K562 (cell line): ENCODE results near the gene USP19. TPM values are rescaled to one million over a fixed set of nuclear protein-coding genes. Genes with fewer than 3 reads are reported as not detected.

ENCODE experiments used
- ADNP ChIP-seq: fragments of 200-800 bp; sonication (Bioruptor generic); IDR thresholded peaks from 2 replicates; pipeline ENCODE4 v1.6.1; 2016; ENCODE audit warnings: missing genetic modification characterization, missing compliant biosample characterization
- ARID1B ChIP-seq: fragments of 450-650 bp; IDR thresholded peaks from 2 replicates; pipeline ENCODE4 v1.6.1; 2016; ENCODE audit warnings: antibody characterized with exemption, mild to moderate bottlenecking, inconsistent platforms
- ARID3A ChIP-seq: IDR thresholded peaks from 2 replicates; pipeline ENCODE4 v1.6.1; 2012; ENCODE audit warnings: low read depth, low read length, improper control_type of control experiment, borderline replicate concordance
- CREBBP ChIP-seq: IDR thresholded peaks from one replicate; pipeline ENCODE4 v1.6.1; 2012; ENCODE audit warnings: low read depth, mild to moderate bottlenecking, control low read depth, inconsistent platforms, low read length
- DLX4 ChIP-seq: fragments of 250-450 bp; sonication (Bioruptor Pico); IDR thresholded peaks from 2 replicates; pipeline ENCODE4 v1.6.1; 2021; ENCODE audit warnings: mild to moderate bottlenecking
- EP400 ChIP-seq: fragments of 450-650 bp; IDR thresholded peaks from 2 replicates; pipeline ENCODE4 v1.6.1; 2017; ENCODE audit warnings: antibody characterized with exemption, mild to moderate bottlenecking, moderate library complexity
- HMBOX1 ChIP-seq: sonication (generic); IDR thresholded peaks from 2 replicates; pipeline ENCODE4 v1.6.1; 2016
- LARP7 ChIP-seq: fragments of 450-650 bp; IDR thresholded peaks from 2 replicates; pipeline ENCODE4 v1.6.1; 2016
- MBD2 ChIP-seq: sonication (generic); IDR thresholded peaks from 2 replicates; pipeline ENCODE4 v1.6.1; 2016; ENCODE audit warnings: low read depth, borderline replicate concordance
- MNT ChIP-seq, 2 experiments: fragments of 450-650 bp; conservative IDR thresholded peaks; 2 replicates each; pipeline ENCODE4 v1.6.1; 2017; ENCODE audit warnings: mild to moderate bottlenecking in 2 of 2, moderate library complexity in 2 of 2
- NR1H2 ChIP-seq: sonication (generic); formaldehyde crosslinking; IDR thresholded peaks from 2 replicates; pipeline ENCODE4 v1.4.0; 2020; ENCODE audit warnings: mild to moderate bottlenecking, missing genetic modification reagents
- NUFIP1 ChIP-seq: fragments of 450-650 bp; IDR thresholded peaks from 2 replicates; pipeline ENCODE4 v1.6.1; 2018; ENCODE audit not compliant: partially characterized antibody
- PCBP2 ChIP-seq: fragments of 200-400 bp; formaldehyde crosslinking; IDR thresholded peaks from 2 replicates; pipeline ENCODE4 v1.6.1; 2018; ENCODE audit warnings: low read length, low read depth, mild to moderate bottlenecking, moderate library complexity; ENCODE audit not compliant: poor library complexity, severe bottlenecking
- RBFOX2 ChIP-seq: fragments of 200-400 bp; formaldehyde crosslinking; IDR thresholded peaks from 2 replicates; pipeline ENCODE4 v1.6.1; 2017; ENCODE audit warnings: low read depth, mild to moderate bottlenecking, low read length, moderate library complexity
- SPI1 ChIP-seq: IDR thresholded peaks from 2 replicates; pipeline ENCODE4 v1.6.1; 2011; ENCODE audit warnings: low read depth, low read length, control low read depth, borderline replicate concordance
- TSC22D4 ChIP-seq: fragments of 450-650 bp; IDR thresholded peaks from 2 replicates; pipeline ENCODE4 v1.6.1; 2016; ENCODE audit warnings: missing genetic modification characterization, missing biosample characterization, control low read depth
- U2AF2 ChIP-seq: fragments of 200-400 bp; formaldehyde crosslinking; optimal IDR thresholded peaks from 2 replicates; pipeline ENCODE3; 2017; ENCODE audit warnings: low read depth, mild to moderate bottlenecking, low read length
- ZBTB2 ChIP-seq: fragments of 450-650 bp; IDR thresholded peaks from 2 replicates; pipeline ENCODE4 v1.6.1; 2016; ENCODE audit warnings: antibody characterized with exemption
- ZC3H11A ChIP-seq: IDR thresholded peaks from 2 replicates; pipeline ENCODE4 v1.6.1; 2012; ENCODE audit warnings: low read depth, low read length, improper control_type of control experiment
- ZNF140 ChIP-seq: fragments of 250-450 bp; sonication (Bioruptor Pico); IDR thresholded peaks from 2 replicates; pipeline ENCODE4 v1.8.0; 2021; ENCODE audit warnings: moderate library complexity, mild to moderate bottlenecking, inconsistent platforms
- ZNF175 ChIP-seq: fragments of 200-800 bp; sonication (Bioruptor generic); IDR thresholded peaks from 2 replicates; pipeline ENCODE4 v1.6.1; 2016; ENCODE audit warnings: low read depth, mild to moderate bottlenecking, missing genetic modification characterization, missing compliant biosample characterization
- ZNF232 ChIP-seq: sonication (generic); formaldehyde crosslinking; IDR thresholded peaks from 2 replicates; pipeline ENCODE4 v1.8.0; 2022; ENCODE audit warnings: mild to moderate bottlenecking, missing genetic modification reagents
- ZNF347 ChIP-seq: fragments of 450-650 bp; formaldehyde crosslinking; IDR thresholded peaks from 2 replicates; pipeline ENCODE4 v1.4.0; 2020; ENCODE audit warnings: low read depth, mild to moderate bottlenecking, moderate library complexity
- polyA plus RNA-seq, 8 experiments: library from polyadenylated mRNA; depleted of rRNA in 4 of 8; stranded (reverse) in 5 of 8; unstranded in 3 of 8; fragments of >200 nt; fragmentation: Nextera tagmentation in 2 of 8; fragmentation: Illumina TruSeq in 1 of 8; extraction: Ambion mirVana in 2 of 8; extraction: Trizol in 1 of 8; gene quantifications; 2 replicates each; pipeline versions ENCODE4 v1.2.1 to v1.2.3, GENCODE V29; 2011 to 2014; ENCODE audit warnings: inconsistent platforms in 1 of 8, missing spikeins in 1 of 8
- total RNA-seq, 7 experiments: library from RNA; depleted of rRNA in 6 of 7; stranded (reverse); fragments of >200 nt in 6 of 7; fragmentation: Illumina TruSeq in 2 of 7; extraction: Trizol in 2 of 7; gene quantifications; 2 replicates each; pipeline versions ENCODE4 v1.2.1 to v1.2.3, GENCODE V29; 2011 to 2021; ENCODE audit warnings: low replicate concordance in 1 of 7

USP19 gene
- total and polyA plus RNA-seq, 9 of the 15 experiments (the other 6 are each of a cell fraction or from before 2014, with no cell fraction given): 0.24 to 65.9 (median 36.9) TPM

- TF ChIP-seq ZNF347 (CRISPR knock-in tag): no peak
- TF ChIP-seq ZC3H11A: no peak
- TF ChIP-seq LARP7: no peak
- TF ChIP-seq HMBOX1: no peak
- TF ChIP-seq ARID3A: no peak
- no peak for TF ChIP-seq PCBP2
- no peak for TF ChIP-seq MBD2
- TF ChIP-seq NR1H2: no peak
- TF ChIP-seq ADNP (tag): no peak
- no peak for TF ChIP-seq SPI1
- no peak for TF ChIP-seq DLX4 (CRISPR knock-in tag)
- no peak for TF ChIP-seq NUFIP1
- peak; percentile 55 for TF ChIP-seq RBFOX2
- TF ChIP-seq ZNF140 (CRISPR knock-in tag): no peak
- TF ChIP-seq MNT (conservative IDR thresholded peaks at IDR 0.05): peak; percentile 34 to 48; a peak in 2 of 4 replicates
- no peak for TF ChIP-seq TSC22D4 (tag)
- TF ChIP-seq EP400: no peak
- TF ChIP-seq ZNF232 (CRISPR knock-in tag): no peak
- TF ChIP-seq ZNF175 (CRISPR knock-in tag): no peak
- TF ChIP-seq CREBBP: no peak
- no peak for TF ChIP-seq U2AF2
- no peak for TF ChIP-seq ZBTB2
- no peak for TF ChIP-seq ARID1B
These were observed 12.8 kb upstream of the USP19 start (continued) for GRCh38 chr3:49133226-49133951.
